ENCODE data around the gene ILDR2.

The ILDR2 gene

DNA sequence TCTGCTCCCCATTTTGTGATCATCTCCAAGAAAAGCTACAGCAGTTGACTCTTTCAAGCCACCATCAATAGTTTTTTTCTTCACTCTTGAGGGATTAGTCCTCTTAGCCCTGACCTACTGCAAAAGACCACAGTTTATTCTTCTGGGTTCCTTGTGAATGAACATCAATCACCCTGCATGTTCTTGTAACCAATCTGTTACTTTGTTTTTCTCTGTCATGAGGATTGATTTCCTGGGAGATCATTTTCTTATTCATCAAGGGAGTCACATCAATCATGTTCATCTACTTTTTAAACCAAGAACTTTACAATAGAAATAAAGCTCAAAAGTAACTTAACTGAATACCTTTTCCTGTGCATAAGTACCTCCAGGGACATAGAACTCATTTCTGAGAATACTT, 21.8 kb downstream of the ILDR2 start:
- Histone ChIP-seq H4K20me1 (ENCODE audit: insufficient read depth, low read length) (no peaks in the 10 kb centered on the region), H3K79me2 (ENCODE audit: low read length) (no peaks in the 10 kb centered on the region), H2AFZ (ENCODE audit: low read length) (no peak overlapping the region), H3K27ac (ENCODE audit: low read length) (no peak overlapping the region), H3K9me3 (replicated peaks; ENCODE audit: insufficient read depth, low read length) (no peaks in the 10 kb centered on the region), H3K4me3 (ENCODE audit: low read length) (no peak overlapping the region), H3K4me1 (ENCODE audit: low read length) (0 out of 2 replicates have a peak, but pooled peaks cover 9% of the 10 kb centered on the region), H3K9me2 (replicated peaks; ENCODE audit: insufficient read depth, low read length) (no peaks in the 10 kb centered on the region), H3K9ac (ENCODE audit: low read length) (no peak overlapping the region), H3K36me3 (replicated peaks; ENCODE audit: insufficient read depth, low read length) (no peaks in the 10 kb centered on the region), H3K4me2 (ENCODE audit: low read depth, low read length) (no peak overlapping the region), H3F3A (ENCODE audit: insufficient read depth, low read length) (no peaks in the 10 kb centered on the region), H3K27me3 (replicated peaks; ENCODE audit: insufficient read depth, low read length) (no peaks in the 10 kb centered on the region)
- TF ChIP-seq, protein P1, sequence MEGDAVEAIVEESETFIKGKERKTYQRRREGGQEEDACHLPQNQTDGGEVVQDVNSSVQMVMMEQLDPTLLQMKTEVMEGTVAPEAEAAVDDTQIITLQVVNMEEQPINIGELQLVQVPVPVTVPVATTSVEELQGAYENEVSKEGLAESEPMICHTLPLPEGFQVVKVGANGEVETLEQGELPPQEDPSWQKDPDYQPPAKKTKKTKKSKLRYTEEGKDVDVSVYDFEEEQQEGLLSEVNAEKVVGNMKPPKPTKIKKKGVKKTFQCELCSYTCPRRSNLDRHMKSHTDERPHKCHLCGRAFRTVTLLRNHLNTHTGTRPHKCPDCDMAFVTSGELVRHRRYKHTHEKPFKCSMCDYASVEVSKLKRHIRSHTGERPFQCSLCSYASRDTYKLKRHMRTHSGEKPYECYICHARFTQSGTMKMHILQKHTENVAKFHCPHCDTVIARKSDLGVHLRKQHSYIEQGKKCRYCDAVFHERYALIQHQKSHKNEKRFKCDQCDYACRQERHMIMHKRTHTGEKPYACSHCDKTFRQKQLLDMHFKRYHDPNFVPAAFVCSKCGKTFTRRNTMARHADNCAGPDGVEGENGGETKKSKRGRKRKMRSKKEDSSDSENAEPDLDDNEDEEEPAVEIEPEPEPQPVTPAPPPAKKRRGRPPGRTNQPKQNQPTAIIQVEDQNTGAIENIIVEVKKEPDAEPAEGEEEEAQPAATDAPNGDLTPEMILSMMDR (IDR thresholded peaks at IDR 0.05; ENCODE audit: low read length): no peak
- TF ChIP-seq EZH2 (optimal IDR thresholded peaks at IDR 0.05; ENCODE audit: low read depth, low read length) (no peak), EZH2phosphoT487 (IDR thresholded peaks at IDR 0.05; ENCODE audit: low read length) (no peak)
- no peak for DNase-seq

DNA sequence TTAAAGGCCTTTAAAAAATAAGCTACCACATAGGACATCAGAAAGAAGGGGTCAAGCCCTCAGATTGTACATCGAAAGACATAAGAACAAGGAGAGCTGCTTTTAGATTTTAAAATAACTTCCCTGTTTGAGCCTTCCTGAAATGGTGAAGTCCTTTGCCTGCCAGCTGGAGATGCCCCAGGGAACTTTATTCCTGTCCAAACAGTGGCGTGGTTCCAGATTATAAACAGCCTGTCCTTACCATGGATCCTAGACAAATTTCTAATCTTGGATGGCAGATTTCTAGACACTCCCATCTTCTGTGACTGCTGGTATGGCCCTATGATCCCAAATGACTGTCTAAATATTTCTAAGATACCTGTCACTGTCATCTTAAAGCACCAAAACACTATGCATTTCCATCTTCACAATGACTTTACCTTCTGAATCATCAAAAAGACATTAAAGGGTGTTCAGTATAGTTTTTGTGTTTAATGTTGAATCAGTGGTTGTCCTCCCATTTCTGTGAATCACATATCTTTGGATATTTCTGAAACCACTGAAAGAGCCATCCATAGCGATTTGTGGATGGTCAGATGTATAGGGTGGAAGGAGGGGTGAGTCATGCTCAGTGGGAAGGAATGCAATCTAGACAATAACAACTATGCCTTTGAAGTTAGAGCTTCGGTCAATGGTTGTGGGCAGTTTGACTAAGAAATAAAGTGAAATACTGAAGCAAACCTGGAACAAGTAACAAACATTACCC, 23.2 kb downstream of the ILDR2 start:
- Histone ChIP-seq H4K20me1 (ENCODE audit: insufficient read depth, low read length) (no peaks in the 10 kb centered on the region), H3K4me1 (ENCODE audit: low read length) (0 out of 2 replicates have a peak, but pooled peaks cover 9% of the 10 kb centered on the region), H3K4me2 (ENCODE audit: low read depth, low read length) (no peak overlapping the region), H2AFZ (ENCODE audit: low read length) (no peak overlapping the region), H3K9ac (ENCODE audit: low read length) (no peak overlapping the region), H3F3A (ENCODE audit: insufficient read depth, low read length) (no peaks in the 10 kb centered on the region), H3K27ac (ENCODE audit: low read length) (no peak overlapping the region), H3K79me2 (ENCODE audit: low read length) (no peaks in the 10 kb centered on the region), H3K9me3 (replicated peaks; ENCODE audit: insufficient read depth, low read length) (no peaks in the 10 kb centered on the region), H3K36me3 (replicated peaks; ENCODE audit: insufficient read depth, low read length) (no peaks in the 10 kb centered on the region), H3K27me3 (replicated peaks; ENCODE audit: insufficient read depth, low read length) (no peaks in the 10 kb centered on the region), H3K9me2 (replicated peaks; ENCODE audit: insufficient read depth, low read length) (no peaks in the 10 kb centered on the region), H3K4me3 (ENCODE audit: low read length) (no peak overlapping the region)
- DNase-seq: no peak
- TF ChIP-seq EZH2 (optimal IDR thresholded peaks at IDR 0.05; ENCODE audit: low read depth, low read length) (no peak), EZH2phosphoT487 (IDR thresholded peaks at IDR 0.05; ENCODE audit: low read length) (no peak)
- TF ChIP-seq, protein P1 (IDR thresholded peaks at IDR 0.05; ENCODE audit: low read length): no peak

DNA sequence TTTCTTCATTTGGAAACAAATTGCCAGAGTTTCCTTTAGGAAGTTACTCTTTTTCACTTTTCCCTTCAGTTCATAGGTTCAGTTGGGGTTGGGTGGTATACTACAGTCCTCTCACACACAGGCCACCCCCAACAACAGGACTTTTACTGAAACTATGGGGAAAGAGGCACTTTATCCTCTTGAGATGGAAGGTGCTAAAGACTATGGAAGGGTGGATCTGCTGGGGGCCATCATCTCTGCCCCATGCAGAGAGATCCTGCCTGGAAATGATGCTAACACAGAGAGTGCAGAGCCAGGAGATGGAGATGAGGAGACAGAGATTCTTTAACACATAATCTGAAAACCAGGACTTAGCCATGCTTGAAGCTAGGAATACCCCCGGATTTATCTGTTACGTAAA, 24.3 kb downstream of the ILDR2 start:
- H2AFZ ChIP-seq (ENCODE audit: low read length): no peak overlapping the region
- H3K4me3 ChIP-seq (ENCODE audit: low read length): no peak overlapping the region
- H3K79me2 ChIP-seq (ENCODE audit: low read length): no peaks in the 10 kb centered on the region
- no peak for DNase-seq
- H3F3A ChIP-seq (ENCODE audit: insufficient read depth, low read length): no peaks in the 10 kb centered on the region
- no peaks in the 10 kb centered on the region for H3K4me1 ChIP-seq (ENCODE audit: low read length)
- H3K36me3 ChIP-seq (replicated peaks; ENCODE audit: insufficient read depth, low read length): no peaks in the 10 kb centered on the region
- H3K9me3 ChIP-seq (replicated peaks; ENCODE audit: insufficient read depth, low read length): no peaks in the 10 kb centered on the region
- no peak overlapping the region for H3K27ac ChIP-seq (ENCODE audit: low read length)
- TF ChIP-seq EZH2phosphoT487 (IDR thresholded peaks at IDR 0.05; ENCODE audit: low read length) (no peak), EZH2 (optimal IDR thresholded peaks at IDR 0.05; ENCODE audit: low read depth, low read length) (no peak)
- TF ChIP-seq, protein P1 (IDR thresholded peaks at IDR 0.05; ENCODE audit: low read length): no peak
- no peak overlapping the region for H3K9ac ChIP-seq (ENCODE audit: low read length)
- H3K4me2 ChIP-seq (ENCODE audit: low read depth, low read length): no peak overlapping the region
- H3K27me3 ChIP-seq (replicated peaks; ENCODE audit: insufficient read depth, low read length): no peaks in the 10 kb centered on the region
- H4K20me1 ChIP-seq (ENCODE audit: insufficient read depth, low read length): no peaks in the 10 kb centered on the region
- no peaks in the 10 kb centered on the region for H3K9me2 ChIP-seq (replicated peaks; ENCODE audit: insufficient read depth, low read length)
